ENCODE results near the gene BEND3. TPM values are rescaled to one million over a fixed set of nuclear protein-coding genes. Genes with fewer than 3 reads are reported as not detected.

Gene BEND3
- total and polyA plus RNA-seq, 9 of the 15 experiments (the other 6 are each of a cell fraction or from before 2014, with no cell fraction given): 0.64 to 8.4 (median 3.3) TPM

- TF ChIP-seq STAT5A (IDR thresholded peaks at IDR 0.05; ENCODE audit: borderline replicate concordance, low read length) (no peak), HDAC2 (IDR thresholded peaks at IDR 0.05) (0 out of 2 replicates have a peak, but pooled peaks have one; percentile 48), RFX7 (CRISPR knock-in tag; IDR thresholded peaks at IDR 0.05) (no peak), ID3 (CRISPR knock-in tag; IDR thresholded peaks at IDR 0.05) (no peak), ID3 (tag; IDR thresholded peaks at IDR 0.05) (no peak), MXD1 (CRISPR knock-in tag; IDR thresholded peaks at IDR 0.05; ENCODE audit: borderline replicate concordance, poor library complexity, severe bottlenecking) (no peak), AFF4 (CRISPR knock-in tag; IDR thresholded peaks at IDR 0.05) (no peak), POLR2B (IDR thresholded peaks at IDR 0.05; ENCODE audit: low read depth, partially characterized antibody) (peak; percentile 51), SIRT6 (IDR thresholded peaks at IDR 0.05; ENCODE audit: low read depth, low read length) (no peak), THRB (CRISPR knock-in tag; conservative IDR thresholded peaks at IDR 0.05) (no peak), MAZ (CRISPR knock-in tag; conservative IDR thresholded peaks at IDR 0.05 in 1 of 2, IDR thresholded peaks at IDR 0.05 in 1 of 2) (0 out of 4 replicates have a peak, but pooled peaks of 1 of the 2 experiments have one; percentile 12), NR4A1 (CRISPR knock-in tag; IDR thresholded peaks at IDR 0.05) (no peak), NR4A1 (tag; IDR thresholded peaks at IDR 0.05) (no peak)
Observed at GRCh38 chr6:107115695-107116327, 496 bp upstream of the BEND3 start (continued).
